C4-2B (cell line): ENCODE measurements around the gene FBXL15.

Experiments
- ZFX ChIP-seq: fragments of 450-650 bp; IDR thresholded peaks from 2 replicates; pipeline ENCODE4 v1.6.1; 2017
- TF ChIP-seq, protein P1 (sequence below): fragments of 450-650 bp; conservative IDR thresholded peaks from 2 replicates; pipeline ENCODE4 v1.5.1; 2017; ENCODE audit warnings: mild to moderate bottlenecking

DNA sequence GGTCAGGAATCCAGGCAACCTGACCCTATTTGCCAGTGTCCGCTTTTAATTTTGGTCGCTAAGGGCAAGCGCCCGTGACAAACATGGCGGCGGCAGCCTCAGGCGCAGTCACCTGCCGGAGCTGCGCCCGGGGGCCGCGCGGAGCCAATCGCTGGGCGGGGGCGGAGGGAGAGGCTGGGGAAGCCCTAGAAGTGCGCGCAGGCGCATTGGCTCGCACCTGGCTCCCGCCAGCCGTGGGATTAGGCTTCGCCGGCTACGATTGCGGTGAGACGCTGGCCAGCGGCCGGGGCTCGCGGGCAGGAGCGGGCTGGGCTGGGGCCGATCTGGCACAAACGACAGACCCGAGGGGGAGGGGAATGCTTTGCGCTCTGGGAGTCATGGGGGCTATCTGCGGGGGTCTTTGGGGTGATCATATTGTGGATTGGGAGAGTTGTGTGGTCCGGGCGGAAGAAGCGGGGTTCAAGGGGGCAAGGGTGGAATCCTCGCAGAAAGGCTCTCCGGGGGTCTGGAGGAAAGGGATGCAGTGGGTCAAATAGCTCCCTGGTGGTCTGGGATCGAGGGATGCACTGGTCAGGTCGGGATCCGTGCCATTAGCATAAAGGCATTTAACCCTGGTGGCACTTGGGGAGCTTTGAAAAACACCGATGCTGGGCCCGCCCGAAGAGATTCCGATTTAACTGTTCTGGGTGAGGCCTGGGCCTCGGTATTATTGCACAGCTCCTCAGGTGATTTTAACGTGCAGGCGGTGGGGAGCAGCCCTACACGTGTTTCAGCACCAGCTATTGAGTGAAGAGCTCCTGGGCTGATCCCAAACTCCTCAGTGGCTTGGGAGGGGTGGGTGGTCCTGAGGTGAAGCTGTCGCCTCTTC is 40.8 kb downstream of the FBXL15 start:
- TF ChIP-seq, protein P1, sequence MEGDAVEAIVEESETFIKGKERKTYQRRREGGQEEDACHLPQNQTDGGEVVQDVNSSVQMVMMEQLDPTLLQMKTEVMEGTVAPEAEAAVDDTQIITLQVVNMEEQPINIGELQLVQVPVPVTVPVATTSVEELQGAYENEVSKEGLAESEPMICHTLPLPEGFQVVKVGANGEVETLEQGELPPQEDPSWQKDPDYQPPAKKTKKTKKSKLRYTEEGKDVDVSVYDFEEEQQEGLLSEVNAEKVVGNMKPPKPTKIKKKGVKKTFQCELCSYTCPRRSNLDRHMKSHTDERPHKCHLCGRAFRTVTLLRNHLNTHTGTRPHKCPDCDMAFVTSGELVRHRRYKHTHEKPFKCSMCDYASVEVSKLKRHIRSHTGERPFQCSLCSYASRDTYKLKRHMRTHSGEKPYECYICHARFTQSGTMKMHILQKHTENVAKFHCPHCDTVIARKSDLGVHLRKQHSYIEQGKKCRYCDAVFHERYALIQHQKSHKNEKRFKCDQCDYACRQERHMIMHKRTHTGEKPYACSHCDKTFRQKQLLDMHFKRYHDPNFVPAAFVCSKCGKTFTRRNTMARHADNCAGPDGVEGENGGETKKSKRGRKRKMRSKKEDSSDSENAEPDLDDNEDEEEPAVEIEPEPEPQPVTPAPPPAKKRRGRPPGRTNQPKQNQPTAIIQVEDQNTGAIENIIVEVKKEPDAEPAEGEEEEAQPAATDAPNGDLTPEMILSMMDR: no peak
- TF ChIP-seq ZFX: no peak
